HUES6 (cell line): ENCODE measurements around the gene GRIP2.

ENCODE experiments used
- H3K27ac ChIP-seq: 2 replicates; pipeline ENCODE4 v1.7.0; 2013; ENCODE audit warnings: low read depth, mild to moderate bottlenecking, low read length, inconsistent platforms
- H3K27me3 ChIP-seq: 2 replicates; pipeline ENCODE4 v1.6.1; 2013; ENCODE audit warnings: low read length; ENCODE audit not compliant: control insufficient read depth, insufficient read depth
- H3K36me3 ChIP-seq: 2 replicates; pipeline ENCODE4 v1.6.1; 2013; ENCODE audit warnings: low read length; ENCODE audit not compliant: control insufficient read depth, insufficient read depth
- H3K4me1 ChIP-seq: 2 replicates; pipeline ENCODE4 v1.6.1; 2013; ENCODE audit warnings: low read length; ENCODE audit not compliant: control insufficient read depth, insufficient read depth
- H3K4me3 ChIP-seq: 2 replicates; pipeline ENCODE4 v1.5.1; 2013; ENCODE audit warnings: low read depth, low read length
- H3K9ac ChIP-seq: one replicate; pipeline ENCODE4 v1.6.1; 2013; ENCODE audit warnings: mild to moderate bottlenecking, low read length
- H3K9me3 ChIP-seq: 2 replicates; pipeline ENCODE4 v1.6.1; 2013; ENCODE audit warnings: low read depth, low read length; ENCODE audit not compliant: control insufficient read depth, insufficient read depth

GRIP2 gene

GRCh38 chr3:14512281-14512941, 27.7 kb downstream of the GRIP2 start:
- Histone ChIP-seq H3K27me3 (no peaks in the 10 kb centered on the region), H3K27ac (no peak overlapping the region), H3K36me3 (no peaks in the 10 kb centered on the region), H3K4me1 (peaks cover 3% of the 10 kb centered on the region; the same call in 1 of the 2 replicates), H3K9me3 (no peaks in the 10 kb centered on the region), H3K9ac (no peak overlapping the region), H3K4me3 (no peak overlapping the region)

GRCh38 chr3:14511623-14512280, 28.4 kb downstream of the GRIP2 start:
- Histone ChIP-seq H3K9ac (no peak overlapping the region), H3K27ac (no peak overlapping the region), H3K4me3 (no peak overlapping the region), H3K36me3 (no peaks in the 10 kb centered on the region), H3K9me3 (no peaks in the 10 kb centered on the region), H3K4me1 (peaks cover 3% of the 10 kb centered on the region; the same call in 1 of the 2 replicates), H3K27me3 (no peaks in the 10 kb centered on the region)

- Histone ChIP-seq H3K9ac (no peak overlapping the region), H3K27ac (no peak overlapping the region)
Observed at GRCh38 chr3:14510838-14511622, 29.1 kb downstream of the GRIP2 start.

GRCh38 chr3:14509796-14510100, 30.4 kb downstream of the GRIP2 start:
- no peaks in the 10 kb centered on the region for H3K27me3 ChIP-seq
- no peak overlapping the region for H3K9ac ChIP-seq
- H3K9me3 ChIP-seq, result no peaks in the 10 kb centered on the region
- no peak overlapping the region for H3K27ac ChIP-seq
- H3K4me3 ChIP-seq, result no peak overlapping the region
- H3K4me1 ChIP-seq, result peaks cover 3% of the 10 kb centered on the region; the same call in 1 of the 2 replicates
- no peaks in the 10 kb centered on the region for H3K36me3 ChIP-seq

More at GRCh38 chr3:14510838-14511622, 29.1 kb downstream of the GRIP2 start:
- Histone ChIP-seq H3K4me1 (peaks cover 3% of the 10 kb centered on the region; the same call in 1 of the 2 replicates), H3K27me3 (no peaks in the 10 kb centered on the region), H3K9me3 (no peaks in the 10 kb centered on the region), H3K36me3 (no peaks in the 10 kb centered on the region), H3K4me3 (no peak overlapping the region)

- Histone ChIP-seq H3K9ac (no peak overlapping the region), H3K4me3 (peak overlapping the region; percentile 48), H3K27me3 (no peaks in the 10 kb centered on the region), H3K9me3 (no peaks in the 10 kb centered on the region), H3K27ac (no peak overlapping the region), H3K4me1 (peaks cover 3% of the 10 kb centered on the region; the same call in 1 of the 2 replicates), H3K36me3 (no peaks in the 10 kb centered on the region)
Observed at GRCh38 chr3:14508966-14509795, 31.0 kb downstream of the GRIP2 start.

GRCh38 chr3:14508505-14508819, 31.7 kb downstream of the GRIP2 start:
- Histone ChIP-seq H3K27ac (no peak overlapping the region), H3K4me3 (no peak overlapping the region), H3K9me3 (no peaks in the 10 kb centered on the region), H3K4me1 (peaks cover 3% of the 10 kb centered on the region; the same call in 1 of the 2 replicates), H3K9ac (no peak overlapping the region), H3K36me3 (no peaks in the 10 kb centered on the region), H3K27me3 (no peaks in the 10 kb centered on the region)

- no peak overlapping the region for H3K9ac ChIP-seq
- peaks cover 5% of the 10 kb centered on the region for H3K9me3 ChIP-seq
- H3K4me1 ChIP-seq, result peaks cover 3% of the 10 kb centered on the region; the same call in 1 of the 2 replicates
- H3K36me3 ChIP-seq, result no peaks in the 10 kb centered on the region
- no peak overlapping the region for H3K27ac ChIP-seq
- H3K4me3 ChIP-seq, result no peak overlapping the region
- H3K27me3 ChIP-seq, result no peaks in the 10 kb centered on the region
Observed at GRCh38 chr3:14507757-14508504, 32.2 kb downstream of the GRIP2 start.

- H3K9me3 ChIP-seq, result peaks cover 7% of the 10 kb centered on the region
- peaks cover 3% of the 10 kb centered on the region; the same call in 1 of the 2 replicates for H3K4me1 ChIP-seq
- no peaks in the 10 kb centered on the region for H3K27me3 ChIP-seq
- H3K36me3 ChIP-seq, result no peaks in the 10 kb centered on the region
- H3K27ac ChIP-seq, result no peak overlapping the region
- H3K9ac ChIP-seq, result no peak overlapping the region
- H3K4me3 ChIP-seq, result no peak overlapping the region
Observed at GRCh38 chr3:14507305-14507741, 32.8 kb downstream of the GRIP2 start.

GRCh38 chr3:14506626-14507304, 33.4 kb downstream of the GRIP2 start:
- Histone ChIP-seq H3K4me3 (no peak overlapping the region), H3K27ac (no peak overlapping the region), H3K27me3 (no peaks in the 10 kb centered on the region)

More at GRCh38 chr3:14506626-14507304, 33.4 kb downstream of the GRIP2 start:
- H3K9me3 ChIP-seq, result peaks cover 7% of the 10 kb centered on the region
- H3K9ac ChIP-seq, result no peak overlapping the region
- H3K36me3 ChIP-seq, result no peaks in the 10 kb centered on the region
- H3K4me1 ChIP-seq, result peaks cover 3% of the 10 kb centered on the region; the same call in 1 of the 2 replicates
